IMR-90 (cell line): ENCODE data around the gene NDUFB2. TPM values are rescaled to one million over a fixed set of nuclear protein-coding genes. Genes with fewer than 3 reads are reported as not detected.

Source experiments
- ATAC-seq: fragments of 200-7000 bp; cut with Tn5 transposase; 2 replicates; pipeline ENCODE4 v1.9.1; 2020; ENCODE audit warnings: low read depth, mild to moderate bottlenecking, moderate library complexity
- BruUV-seq: library from RNA; stranded (reverse); fragments of 400-500 nt; replicated peaks from 2 replicates; lab custom pipeline; 2021; lab: Mats Ljungman, UMichigan
- CTCF ChIA-PET: fragments of 300-600 bp; formaldehyde crosslinking; extraction: SDS; loops from one replicate; lab custom pipeline; 2021; ENCODE audit warnings: antibody characterized with exemption; lab: Yijun Ruan, JAX
- POLR2A ChIA-PET: fragments of 300-600 bp; sonication (Branson Sonifier 250); formaldehyde crosslinking; loops from one replicate; lab custom pipeline; 2022; ENCODE audit warnings: antibody characterized with exemption; ENCODE audit not compliant: unreplicated experiment; lab: Charles Lee
- DNase-seq: peaks from one replicate; pipeline ENCODE4 v3.0.0; 2013
- H2AFZ ChIP-seq: replicated peaks from 2 replicates; pipeline ENCODE3; 2013; ENCODE audit warnings: low read length, mild to moderate bottlenecking; ENCODE audit not compliant: poor library complexity
- H2AK5ac ChIP-seq: 2 replicates; pipeline ENCODE4 v1.6.1; 2013; ENCODE audit warnings: low read depth, low read length, inconsistent platforms
- H2AK9ac ChIP-seq: replicated peaks from 2 replicates; pipeline ENCODE3; 2013; ENCODE audit warnings: mild to moderate bottlenecking, low read depth, low read length, moderate library complexity; ENCODE audit not compliant: poor library complexity
- H2BK120ac ChIP-seq: 2 replicates; pipeline ENCODE4 v1.6.1; 2013; ENCODE audit warnings: low read depth, low read length, inconsistent platforms
- H2BK15ac ChIP-seq: 3 replicates; pipeline ENCODE4 v1.6.1; 2013; ENCODE audit warnings: low read depth, low read length, inconsistent platforms
- H2BK20ac ChIP-seq: 2 replicates; pipeline ENCODE4 v1.6.1; 2013; ENCODE audit warnings: low read depth, mild to moderate bottlenecking, inconsistent platforms, low read length, moderate library complexity
- H2BK5ac ChIP-seq: 2 replicates; pipeline ENCODE4 v1.6.1; 2013; ENCODE audit warnings: mild to moderate bottlenecking, low read depth, low read length, inconsistent platforms; ENCODE audit not compliant: poor library complexity, severe bottlenecking
- H3K14ac ChIP-seq: replicated peaks from 2 replicates; pipeline ENCODE4 v1.6.1; 2013; ENCODE audit warnings: low read depth, low read length, inconsistent platforms
- H3K18ac ChIP-seq: 2 replicates; pipeline ENCODE4 v1.6.1; 2013; ENCODE audit warnings: low read depth, low read length, control low read depth
- H3K23ac ChIP-seq: 2 replicates; pipeline ENCODE4 v1.6.1; 2013; ENCODE audit warnings: low read depth, low read length, inconsistent platforms
- H3K27ac ChIP-seq: 2 replicates; pipeline ENCODE4 v1.5.1; 2013; ENCODE audit warnings: mild to moderate bottlenecking, control low read depth, low read length; ENCODE audit not compliant: insufficient read depth
- H3K27me3 ChIP-seq: 2 replicates; pipeline ENCODE4 v1.6.1; 2013; ENCODE audit warnings: low read length; ENCODE audit not compliant: control insufficient read depth, insufficient read depth
- H3K36me3 ChIP-seq: 2 replicates; pipeline ENCODE4 v1.6.1; 2013; ENCODE audit warnings: low read length, mixed read lengths; ENCODE audit not compliant: control insufficient read depth, insufficient read depth
- H3K4ac ChIP-seq: 2 replicates; pipeline ENCODE4 v1.6.1; 2013; ENCODE audit warnings: low read depth, low read length, inconsistent platforms
- H3K4me1 ChIP-seq: 2 replicates; pipeline ENCODE4 v1.6.1; 2013; ENCODE audit warnings: low read length, mixed read lengths; ENCODE audit not compliant: control insufficient read depth, insufficient read depth
- H3K4me2 ChIP-seq: 2 replicates; pipeline ENCODE4 v1.6.1; 2013; ENCODE audit warnings: low read depth, mild to moderate bottlenecking, control low read depth, low read length, moderate library complexity
- H3K4me3 ChIP-seq: 2 replicates; pipeline ENCODE4 v1.5.1; 2013; ENCODE audit warnings: low read depth, mild to moderate bottlenecking, control low read depth, low read length, moderate library complexity; ENCODE audit not compliant: insufficient read depth
- H3K56ac ChIP-seq: 2 replicates; pipeline ENCODE4 v1.6.1; 2013; ENCODE audit warnings: low read length, inconsistent platforms; ENCODE audit not compliant: insufficient read depth; ENCODE audit errors: extremely low read depth
- H3K79me1 ChIP-seq, 2 experiments: 2 replicates each; pipeline ENCODE4 v1.6.1; 2013; ENCODE audit warnings: low read length in 2 of 2, inconsistent platforms in 1 of 2, low read depth in 1 of 2
- H3K9ac ChIP-seq: 2 replicates; pipeline ENCODE4 v1.6.1; 2013; ENCODE audit warnings: low read depth, low read length, control low read depth
- H3K9me1 ChIP-seq: 2 replicates; pipeline ENCODE4 v1.6.1; 2013; ENCODE audit warnings: low read length, inconsistent platforms; ENCODE audit not compliant: insufficient read depth
- H3K9me3 ChIP-seq: 2 replicates; pipeline ENCODE4 v1.6.1; 2013; ENCODE audit warnings: low read length; ENCODE audit not compliant: control insufficient read depth, insufficient read depth
- H4K20me1 ChIP-seq: 2 replicates; pipeline ENCODE4 v1.6.1; 2013; ENCODE audit warnings: low read length, inconsistent platforms; ENCODE audit not compliant: insufficient read depth
- H4K5ac ChIP-seq: 2 replicates; pipeline ENCODE4 v1.6.1; 2013; ENCODE audit warnings: mild to moderate bottlenecking, low read depth, low read length, control low read depth
- H4K8ac ChIP-seq, 2 experiments: 2 replicates each; pipeline ENCODE4 v1.6.1; 2013; ENCODE audit warnings: low read depth in 2 of 2, low read length in 2 of 2, control low read depth in 1 of 2, inconsistent platforms in 1 of 2
- H4K91ac ChIP-seq: 2 replicates; pipeline ENCODE4 v1.6.1; 2013; ENCODE audit warnings: low read depth, low read length, inconsistent platforms; ENCODE audit not compliant: insufficient read depth
- BHLHE40 ChIP-seq: fragments of 150-350 bp; IDR thresholded peaks from 2 replicates; pipeline ENCODE4 v1.6.1; 2016; ENCODE audit warnings: mild to moderate bottlenecking, low read depth, low read length
- CHD1 ChIP-seq: IDR thresholded peaks from 2 replicates; pipeline ENCODE4 v1.6.1; 2012; ENCODE audit warnings: low read depth, low read length, improper control_type of control experiment
- FOS ChIP-seq: fragments of 150-350 bp; IDR thresholded peaks from 2 replicates; pipeline ENCODE4 v1.6.1; 2016; ENCODE audit warnings: low read depth, low read length
- MAFK ChIP-seq: IDR thresholded peaks from 2 replicates; pipeline ENCODE4 v1.6.1; 2012; ENCODE audit warnings: low read depth, low read length, improper control_type of control experiment
- MAZ ChIP-seq: IDR thresholded peaks from 2 replicates; pipeline ENCODE4 v1.6.1; 2012; ENCODE audit warnings: low read depth, mild to moderate bottlenecking, low read length, improper control_type of control experiment, moderate library complexity, borderline replicate concordance
- MXI1 ChIP-seq: IDR thresholded peaks from 2 replicates; pipeline ENCODE4 v1.6.1; 2012; ENCODE audit warnings: low read depth, mild to moderate bottlenecking, low read length, moderate library complexity, borderline replicate concordance
- NFE2L2 ChIP-seq: fragments of 150-350 bp; IDR thresholded peaks from 2 replicates; pipeline ENCODE4 v1.6.1; 2016; ENCODE audit warnings: low read depth, mild to moderate bottlenecking, low read length
- POLR2A ChIP-seq: IDR thresholded peaks from 2 replicates; pipeline ENCODE4 v1.6.1; 2012; ENCODE audit warnings: mild to moderate bottlenecking, low read depth, low read length
- RAD21 ChIP-seq: IDR thresholded peaks from 2 replicates; pipeline ENCODE4 v1.6.1; 2012; ENCODE audit warnings: low read length, improper control_type of control experiment
- RCOR1 ChIP-seq: IDR thresholded peaks from 2 replicates; pipeline ENCODE4 v1.6.1; 2012; ENCODE audit warnings: mild to moderate bottlenecking, low read length, improper control_type of control experiment; ENCODE audit not compliant: insufficient replicate concordance
- RFX5 ChIP-seq: IDR thresholded peaks from 2 replicates; pipeline ENCODE4 v1.8.0; 2012; ENCODE audit warnings: low read depth, mild to moderate bottlenecking, low read length, moderate library complexity
- SMC3 ChIP-seq: fragments of 150-350 bp; IDR thresholded peaks from 2 replicates; pipeline ENCODE4 v1.6.1; 2016; ENCODE audit warnings: low read depth, mild to moderate bottlenecking, antibody characterized with exemption, low read length, moderate library complexity
- WGBS, 2 experiments: methylation state at CpG; one replicate each; pipeline versions ENCODE4 v1.1.5 to v1.1.7; 2013; ENCODE audit warnings: missing lambda C conversion rate in 2 of 2; ENCODE audit not compliant: insufficient read length in 1 of 2; ENCODE audit errors: extremely low coverage in 2 of 2; 5-methylcytosine and 5-hydroxymethylcytosine counted together
- dilution Hi-C: fragments of 300-500 bp; cut with HindIII; formaldehyde crosslinking; loops from one replicate; pipeline ENCODE4 v1.14.3; 2018; ENCODE audit warnings: low sequenced_read_pairs; ENCODE audit not compliant: unreplicated experiment
- in situ Hi-C: fragments of 300-500 bp; cut with MboI; formaldehyde crosslinking; loops from 3 replicates; pipeline ENCODE4 v1.14.3; 2019; ENCODE audit warnings: low sequenced_read_pairs, inconsistent platforms, mixed read lengths
- intact Hi-C: fragments of 100-400 bp; cut with micrococcal nuclease; formaldehyde crosslinking; loops from 2 replicates; pipeline ENCODE4 v1.10.0; 2022
- polyA plus RNA-seq, 3 experiments: library from polyadenylated mRNA; depleted of rRNA; stranded (reverse); fragments of >200 nt; gene quantifications; 2 replicates each; pipeline ENCODE4 v1.2.3, GENCODE V29; 2012; ENCODE audit warnings: low replicate concordance in 1 of 3
- total RNA-seq: library from RNA; depleted of rRNA; stranded (reverse); fragments of >200 nt; gene quantifications from 2 replicates; pipeline ENCODE4 v1.2.3, GENCODE V29; 2012
- TF ChIP-seq, protein P1 (sequence below): fragments of 150-350 bp; IDR thresholded peaks from 2 replicates; pipeline ENCODE4 v1.6.1; 2016; ENCODE audit warnings: low read depth, mild to moderate bottlenecking, low read length, moderate library complexity, borderline replicate concordance

The NDUFB2 gene
- total and polyA plus RNA-seq, 2 of the 4 experiments (the other 2 are of a cell fraction), result 81.7 to 143 TPM

DNA sequence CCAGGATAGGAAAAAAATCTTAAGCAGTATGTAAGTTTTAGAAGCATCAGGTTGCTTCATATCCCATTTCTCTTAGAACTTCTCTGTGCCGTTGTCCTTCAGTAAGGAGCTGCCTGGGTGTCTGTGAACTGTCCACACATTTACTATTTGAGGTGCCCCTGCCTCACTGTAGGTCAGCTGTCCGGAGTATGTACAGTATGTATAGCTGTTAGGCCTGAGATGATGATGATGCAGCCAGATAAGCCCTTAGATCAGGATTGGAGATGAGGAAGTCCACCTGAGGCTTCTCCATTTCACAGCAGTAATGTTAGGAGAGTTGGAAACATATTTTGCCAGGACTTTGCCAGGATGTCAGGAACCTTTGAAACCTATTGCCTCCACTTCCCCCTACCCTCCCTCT, 7.7 kb downstream of the NDUFB2 start:
- H4K91ac ChIP-seq, result no peak overlapping the region
- TF ChIP-seq CHD1, result no peak
- TF ChIP-seq RFX5, result no peak
- TF ChIP-seq, protein P1, sequence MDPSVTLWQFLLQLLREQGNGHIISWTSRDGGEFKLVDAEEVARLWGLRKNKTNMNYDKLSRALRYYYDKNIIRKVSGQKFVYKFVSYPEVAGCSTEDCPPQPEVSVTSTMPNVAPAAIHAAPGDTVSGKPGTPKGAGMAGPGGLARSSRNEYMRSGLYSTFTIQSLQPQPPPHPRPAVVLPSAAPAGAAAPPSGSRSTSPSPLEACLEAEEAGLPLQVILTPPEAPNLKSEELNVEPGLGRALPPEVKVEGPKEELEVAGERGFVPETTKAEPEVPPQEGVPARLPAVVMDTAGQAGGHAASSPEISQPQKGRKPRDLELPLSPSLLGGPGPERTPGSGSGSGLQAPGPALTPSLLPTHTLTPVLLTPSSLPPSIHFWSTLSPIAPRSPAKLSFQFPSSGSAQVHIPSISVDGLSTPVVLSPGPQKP, result no peak
- TF ChIP-seq FOS, result no peak
- no peak for TF ChIP-seq MXI1
- no peak for TF ChIP-seq POLR2A
- no peak for TF ChIP-seq RAD21
- TF ChIP-seq MAFK, result no peak
- no peak for TF ChIP-seq NFE2L2
- TF ChIP-seq SMC3, result no peak
- no peak for TF ChIP-seq MAZ
- TF ChIP-seq BHLHE40, result no peak
- TF ChIP-seq RCOR1, result no peak
- no peak overlapping the region for H3K18ac ChIP-seq
- H2AFZ ChIP-seq, result no peak overlapping the region
- dilution Hi-C loops, result no loop called here
- H3K4ac ChIP-seq, result no peak overlapping the region
- H3K36me3 ChIP-seq, result peaks cover 26% of the 10 kb centered on the region
- no peak overlapping the region for H4K5ac ChIP-seq
- H2AK9ac ChIP-seq, result no peak overlapping the region
- ChIA-PET POLR2A (no interaction called here), CTCF (no interaction called here)
- no peak overlapping the region for H3K9ac ChIP-seq
- no peak overlapping the region for H3K4me2 ChIP-seq
- peaks cover 4% of the 10 kb centered on the region; the same call in 1 of the 2 replicates for H4K20me1 ChIP-seq
- no peaks in the 10 kb centered on the region for H3K9me1 ChIP-seq
- no peak overlapping the region for H3K56ac ChIP-seq
- BruUV-seq, result no TSS peak
- no peak overlapping the region for H3K14ac ChIP-seq
- in situ Hi-C loops, result no loop called here
- no CpG with 5 or more reads among the region's 2 CpGs for WGBS, 2 experiments
- no peak overlapping the region for H2BK20ac ChIP-seq
- no peak overlapping the region for H2AK5ac ChIP-seq
- no peak overlapping the region for H3K27ac ChIP-seq
- H3K4me3 ChIP-seq, result no peak overlapping the region
- no peak overlapping the region for H4K8ac ChIP-seq
- H3K4me1 ChIP-seq, result no peaks in the 10 kb centered on the region
- H3K27me3 ChIP-seq, result no peaks in the 10 kb centered on the region
- H2BK15ac ChIP-seq, result no peak overlapping the region
- ATAC-seq (no peak), DNase-seq (no peak)
- no peak overlapping the region for H2BK5ac ChIP-seq
- intact Hi-C loops, result no loop called here
- H3K23ac ChIP-seq, result no peak overlapping the region
- no peak overlapping the region for H2BK120ac ChIP-seq
- peaks cover 6 to 40% of the 10 kb centered on the region in 2 experiments; a peak in 2 of 4 replicates for H3K79me1 ChIP-seq
- no peaks in the 10 kb centered on the region for H3K9me3 ChIP-seq
